IPS-18c (cell line): Measurements from ENCODE around the gene STUM.
"Not testable (repeated sequence)": the region's sequence is repeated elsewhere in the genome, so short reads cannot be mapped to it uniquely, and the experiment has no call there.

Experiments used
- H3K4me3 ChIP-seq: 2 replicates; pipeline ENCODE4 v1.7.0; 2013; ENCODE audit warnings: low read depth, mild to moderate bottlenecking, low read length, moderate library complexity; ENCODE audit not compliant: insufficient read depth
- H3K9me3 ChIP-seq: one replicate; pipeline ENCODE4 v1.6.1; 2013; ENCODE audit warnings: mild to moderate bottlenecking, low read length, moderate library complexity; ENCODE audit not compliant: control insufficient read depth, insufficient read depth

Gene STUM

GRCh38 chr1:226588484-226588883, 39.9 kb downstream of the STUM start:
- Histone ChIP-seq H3K4me3 (no peak overlapping the region), H3K9me3 (no peaks in the 10 kb centered on the region)

GRCh38 chr1:226589008-226589733, 40.6 kb downstream of the STUM start:
- Histone ChIP-seq H3K9me3 (no peaks in the 10 kb centered on the region), H3K4me3 (no peak overlapping the region)

GRCh38 chr1:226590614-226591013, 42.0 kb downstream of the STUM start:
- no peak overlapping the region for H3K4me3 ChIP-seq
- H3K9me3 ChIP-seq, result peaks cover 3% of the 10 kb centered on the region

- H3K4me3 ChIP-seq, result no peak overlapping the region
- peaks cover 3% of the 10 kb centered on the region for H3K9me3 ChIP-seq
Measured at GRCh38 chr1:226593541-226593940, 45.0 kb downstream of the STUM start.

- Histone ChIP-seq H3K4me3 (no peak overlapping the region), H3K9me3 (peaks cover 3% of the 10 kb centered on the region)
Measured at GRCh38 chr1:226596531-226597165, 48.1 kb downstream of the STUM start.

- Histone ChIP-seq H3K4me3 (no peak overlapping the region), H3K9me3 (peaks cover 3% of the 10 kb centered on the region)
Measured at GRCh38 chr1:226597616-226598454, 49.3 kb downstream of the STUM start.

- Histone ChIP-seq H3K4me3 (no peak overlapping the region), H3K9me3 (peaks cover 3% of the 10 kb centered on the region)
Measured at GRCh38 chr1:226598455-226598849, 49.9 kb downstream of the STUM start.

GRCh38 chr1:226598955-226599354, 50.4 kb downstream of the STUM start:
- H3K9me3 ChIP-seq, H3K4me3 ChIP-seq: not testable (repeated sequence)

- Histone ChIP-seq H3K9me3 (peaks cover 3% of the 10 kb centered on the region), H3K4me3 (no peak overlapping the region)
Measured at GRCh38 chr1:226599636-226600238, 51.2 kb downstream of the STUM start.

- H3K9me3 ChIP-seq, result peaks cover 2% of the 10 kb centered on the region
- H3K4me3 ChIP-seq, result no peak overlapping the region
Measured at GRCh38 chr1:226600254-226600653, 51.7 kb downstream of the STUM start.

GRCh38 chr1:226601456-226601855, 52.9 kb downstream of the STUM start:
- Histone ChIP-seq H3K4me3 (no peak overlapping the region), H3K9me3 (no peaks in the 10 kb centered on the region)

GRCh38 chr1:226602186-226603021, 53.8 kb downstream of the STUM start:
- Histone ChIP-seq H3K9me3 (no peaks in the 10 kb centered on the region), H3K4me3 (no peak overlapping the region)

GRCh38 chr1:226603022-226603857, 54.7 kb downstream of the STUM start:
- H3K9me3 ChIP-seq, result no peaks in the 10 kb centered on the region
- H3K4me3 ChIP-seq, result no peak overlapping the region

- no peak overlapping the region; the same call in 1 of the 2 replicates for H3K4me3 ChIP-seq
- no peaks in the 10 kb centered on the region for H3K9me3 ChIP-seq
Measured at GRCh38 chr1:226603858-226604559, 55.4 kb downstream of the STUM start.

- Histone ChIP-seq H3K4me3 (no peak overlapping the region), H3K9me3 (no peaks in the 10 kb centered on the region)
Measured at GRCh38 chr1:226604560-226605317, 56.2 kb downstream of the STUM start.
